Keratinocyte (primary cell): Measurements from ENCODE around the gene NPAS3. TPM values are rescaled to one million over a fixed set of nuclear protein-coding genes. Genes with fewer than 3 reads are reported as not detected.

ENCODE experiments used
- DNase-seq: peaks from one replicate; pipeline ENCODE4 v3.0.0-alpha.2; 2011; ENCODE audit warnings: low read depth, missing footprints, low spot score
- FAIRE-seq: peaks from 2 replicates; lab custom pipeline; 2011; peaks lifted over from hg19 to GRCh38; lab: Jason Lieb, UNC
- H2AFZ ChIP-seq: 2 replicates; pipeline ENCODE4 v1.6.0; 2012; ENCODE audit warnings: low read length, control low read depth, inconsistent platforms; ENCODE audit not compliant: control insufficient read depth
- H3K27ac ChIP-seq: 2 replicates; pipeline ENCODE4 v1.5.1; 2011; ENCODE audit warnings: low read length; ENCODE audit not compliant: control insufficient read depth, insufficient read depth
- H3K27me3 ChIP-seq: 3 replicates; pipeline ENCODE4 v1.6.0; 2011; ENCODE audit warnings: low read length; ENCODE audit not compliant: control insufficient read depth, insufficient read depth; ENCODE audit errors: extremely low read depth
- H3K36me3 ChIP-seq, 2 experiments: 2 replicates in 1 of 2; 3 replicates in 1 of 2; pipeline ENCODE4 v1.5.1; 2011; ENCODE audit warnings: low read length in 2 of 2, mild to moderate bottlenecking in 1 of 2; ENCODE audit not compliant: control insufficient read depth in 2 of 2, insufficient read depth in 2 of 2; ENCODE audit errors: extremely low read depth in 1 of 2
- H3K4me1 ChIP-seq: 3 replicates; pipeline ENCODE4 v1.5.1; 2011; ENCODE audit warnings: low read length; ENCODE audit not compliant: control insufficient read depth, insufficient read depth; ENCODE audit errors: extremely low read depth
- H3K4me2 ChIP-seq: 3 replicates; pipeline ENCODE4 v1.6.0; 2011; ENCODE audit warnings: low read depth, low read length; ENCODE audit not compliant: control insufficient read depth, insufficient read depth; ENCODE audit errors: extremely low read depth
- H3K4me3 ChIP-seq, 3 experiments: fragments of 200-600 bp in 1 of 3; sonication (generic) in 1 of 3; 2 replicates in 2 of 3; 3 replicates in 1 of 3; pipeline ENCODE4 v1.5.1; 2011 to 2016; ENCODE audit warnings: low read length in 3 of 3, mild to moderate bottlenecking in 3 of 3, control low read depth in 2 of 3, inconsistent platforms in 1 of 3, low read depth in 1 of 3, mixed read lengths in 1 of 3, mixed run types in 1 of 3, moderate library complexity in 1 of 3; ENCODE audit not compliant: control insufficient read depth in 2 of 3, insufficient read depth in 2 of 3; ENCODE audit errors: extremely low read depth in 1 of 3
- H3K79me2 ChIP-seq: 2 replicates; pipeline ENCODE4 v1.6.0; 2012; ENCODE audit warnings: low read length; ENCODE audit not compliant: control insufficient read depth, insufficient read depth
- H3K9ac ChIP-seq: 3 replicates; pipeline ENCODE4 v1.6.0; 2011; ENCODE audit warnings: low read length; ENCODE audit not compliant: control insufficient read depth, insufficient read depth; ENCODE audit errors: extremely low read depth
- H3K9me1 ChIP-seq: 3 replicates; pipeline ENCODE4 v1.6.0; 2011; ENCODE audit warnings: low read length; ENCODE audit not compliant: control insufficient read depth, insufficient read depth; ENCODE audit errors: extremely low read depth
- H3K9me3 ChIP-seq: 2 replicates; pipeline ENCODE4 v1.5.1; 2012; ENCODE audit warnings: low read depth, low read length; ENCODE audit not compliant: control insufficient read depth
- H4K20me1 ChIP-seq: 3 replicates; pipeline ENCODE4 v1.6.0; 2011; ENCODE audit warnings: low read length; ENCODE audit not compliant: control insufficient read depth, insufficient read depth; ENCODE audit errors: extremely low read depth
- EZH2 ChIP-seq: IDR thresholded peaks from one replicate; pipeline ENCODE4 v1.6.1; 2012; ENCODE audit warnings: inconsistent platforms, mild to moderate bottlenecking, low read length, moderate library complexity
- dilution Hi-C: fragments of 300-500 bp; cut with MboI; formaldehyde crosslinking; loops from one replicate; pipeline ENCODE4 v1.7.0; 2020; ENCODE audit warnings: low sequenced_read_pairs; ENCODE audit not compliant: extremely low pct_ligation_motif_present
- polyA plus RNA-seq, 5 experiments: library from polyadenylated mRNA; depleted of rRNA in 3 of 5; stranded (reverse) in 3 of 5; stranded (forward) in 1 of 5; unstranded in 1 of 5; fragments of >200 nt; gene quantifications; 1 replicate in 1 of 5; 2 replicates in 3 of 5; 3 replicates in 1 of 5; pipeline versions ENCODE4 v1.2.1 to v1.2.3, GENCODE V29; 2011 to 2012; ENCODE audit warnings: missing spikeins in 2 of 5, low read depth in 1 of 5, low replicate concordance in 1 of 5
- TF ChIP-seq, protein P1 (sequence below), 3 experiments: IDR thresholded peaks in 1 of 3; conservative IDR thresholded peaks in 1 of 3; optimal IDR thresholded peaks in 1 of 3; 2 replicates in 2 of 3; 3 replicates in 1 of 3; pipeline versions ENCODE3 to v1.5.1; 2011; ENCODE audit warnings: low read length in 3 of 3, mild to moderate bottlenecking in 3 of 3, moderate library complexity in 2 of 3, control low read depth in 1 of 3, inconsistent platforms in 1 of 3; ENCODE audit not compliant: insufficient read depth in 2 of 3; ENCODE audit errors: extremely low read depth in 1 of 3

NPAS3 gene
- polyA plus RNA-seq, 1 donor (not counting 4 experiments of a cell fraction or from before 2014, with no cell fraction given) = 0.07 TPM

- no peak overlapping the region for H2AFZ ChIP-seq
- H3K9me1 ChIP-seq = no peaks in the 10 kb centered on the region
- H3K27ac ChIP-seq = no peak overlapping the region
- H3K9ac ChIP-seq = no peak overlapping the region
- dilution Hi-C loops = no loop called here
- no peaks in the 10 kb centered on the region for H3K36me3 ChIP-seq
- FAIRE-seq (no peak), DNase-seq (no peak)
- H3K27me3 ChIP-seq = no peaks in the 10 kb centered on the region
- H3K4me2 ChIP-seq = no peak overlapping the region
- no peak overlapping the region for H3K4me3 ChIP-seq
- no peaks in the 10 kb centered on the region for H3K79me2 ChIP-seq
- TF ChIP-seq, protein P1, sequence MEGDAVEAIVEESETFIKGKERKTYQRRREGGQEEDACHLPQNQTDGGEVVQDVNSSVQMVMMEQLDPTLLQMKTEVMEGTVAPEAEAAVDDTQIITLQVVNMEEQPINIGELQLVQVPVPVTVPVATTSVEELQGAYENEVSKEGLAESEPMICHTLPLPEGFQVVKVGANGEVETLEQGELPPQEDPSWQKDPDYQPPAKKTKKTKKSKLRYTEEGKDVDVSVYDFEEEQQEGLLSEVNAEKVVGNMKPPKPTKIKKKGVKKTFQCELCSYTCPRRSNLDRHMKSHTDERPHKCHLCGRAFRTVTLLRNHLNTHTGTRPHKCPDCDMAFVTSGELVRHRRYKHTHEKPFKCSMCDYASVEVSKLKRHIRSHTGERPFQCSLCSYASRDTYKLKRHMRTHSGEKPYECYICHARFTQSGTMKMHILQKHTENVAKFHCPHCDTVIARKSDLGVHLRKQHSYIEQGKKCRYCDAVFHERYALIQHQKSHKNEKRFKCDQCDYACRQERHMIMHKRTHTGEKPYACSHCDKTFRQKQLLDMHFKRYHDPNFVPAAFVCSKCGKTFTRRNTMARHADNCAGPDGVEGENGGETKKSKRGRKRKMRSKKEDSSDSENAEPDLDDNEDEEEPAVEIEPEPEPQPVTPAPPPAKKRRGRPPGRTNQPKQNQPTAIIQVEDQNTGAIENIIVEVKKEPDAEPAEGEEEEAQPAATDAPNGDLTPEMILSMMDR (optimal IDR thresholded peaks at IDR 0.05 in 1 of 3, IDR thresholded peaks at IDR 0.05 in 1 of 3, conservative IDR thresholded peaks at IDR 0.05 in 1 of 3; ENCODE audit: extremely low read depth in 1 of 3, insufficient read depth in 2 of 3, low read length in 3 of 3) = no peak
- TF ChIP-seq EZH2 = no peak
- H4K20me1 ChIP-seq = no peaks in the 10 kb centered on the region
- no peaks in the 10 kb centered on the region for H3K9me3 ChIP-seq
- H3K4me1 ChIP-seq = no peaks in the 10 kb centered on the region
These were observed 57.7 kb downstream of the NPAS3 start for GRCh38 chr14:32996343-32996742.

DNA sequence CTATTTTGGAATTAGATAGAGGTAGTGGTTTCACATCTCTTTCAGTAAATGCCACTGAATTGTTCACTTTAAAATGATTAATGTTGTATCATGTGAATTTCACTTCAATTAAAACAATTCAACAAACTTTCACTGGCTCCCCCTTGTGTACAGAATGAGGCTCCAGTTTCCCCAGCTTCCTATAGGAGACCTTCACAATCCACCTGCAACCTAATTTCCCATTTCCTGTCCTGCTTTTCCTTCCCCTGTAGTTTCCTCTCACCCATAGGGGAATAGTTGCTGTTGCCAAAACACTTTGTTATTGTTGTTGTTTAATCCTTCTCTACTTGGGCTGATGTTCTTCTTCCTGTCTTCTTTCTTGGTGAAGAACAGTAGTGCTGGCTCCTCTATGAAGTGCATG lies 59.8 kb downstream of the NPAS3 start:
- no peak for DNase-seq
- dilution Hi-C loops = no loop called here
- TF ChIP-seq, protein P1 (optimal IDR thresholded peaks at IDR 0.05 in 1 of 3, IDR thresholded peaks at IDR 0.05 in 1 of 3, conservative IDR thresholded peaks at IDR 0.05 in 1 of 3; ENCODE audit: extremely low read depth in 1 of 3, insufficient read depth in 2 of 3, low read length in 3 of 3) = peak; percentile 32 to 51 (median 33)
- no peak for TF ChIP-seq EZH2
- Histone ChIP-seq H4K20me1 (no peaks in the 10 kb centered on the region), H3K36me3 (no peaks in the 10 kb centered on the region), H3K9me3 (no peaks in the 10 kb centered on the region), H3K4me2 (no peak overlapping the region), H3K79me2 (no peaks in the 10 kb centered on the region), H3K4me1 (no peaks in the 10 kb centered on the region), H3K9ac (no peak overlapping the region), H3K9me1 (no peaks in the 10 kb centered on the region), H2AFZ (no peak overlapping the region), H3K4me3 (no peak overlapping the region), H3K27ac (no peak overlapping the region), H3K27me3 (no peaks in the 10 kb centered on the region)
- FAIRE-seq = no peak
